Stimulated activated CD8-positive, alpha-beta memory T cell treated with anti-CD3 and anti-CD28 coated beads, Interleukin-12 subunit alpha, Interleukin-12 subunit beta, amount 100 ng/mL, for 24 hours (primary cell): ENCODE data around the gene TENM4.

Experiments used
- DNase-seq: peaks from one replicate; pipeline ENCODE4 v3.0.0-alpha.2; 2020; ENCODE audit errors: extremely low read depth

Gene TENM4

GRCh38 chr11:78812513-78813293, 628.1 kb downstream of the TENM4 start:
- no peak for DNase-seq

DNA sequence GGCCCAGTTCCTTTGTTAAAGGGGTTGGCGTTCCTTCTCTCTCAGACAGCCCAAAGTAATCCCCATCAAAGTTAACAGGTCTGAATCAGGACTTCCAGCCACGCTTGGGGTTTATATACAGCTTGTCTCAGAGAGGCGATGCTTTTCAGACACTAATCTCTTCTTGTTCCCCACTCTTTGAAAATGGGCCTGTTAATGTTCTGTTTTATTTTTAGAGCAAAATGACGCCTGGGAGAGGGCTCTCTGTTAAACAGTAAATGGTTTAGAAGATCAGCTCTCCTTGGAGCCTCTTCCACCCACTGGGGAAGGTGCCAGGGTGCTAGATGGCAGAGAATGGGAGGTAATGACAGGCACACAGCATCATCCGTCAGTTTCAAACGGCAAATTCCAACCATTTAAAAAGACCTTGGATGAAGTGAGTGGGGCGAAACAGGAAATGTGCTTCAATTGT, 630.2 kb downstream of the TENM4 start:
- DNase-seq, result no peak

GRCh38 chr11:78809931-78810541, 630.8 kb downstream of the TENM4 start:
- no peak for DNase-seq

GRCh38 chr11:78808923-78809322, 631.9 kb downstream of the TENM4 start:
- no peak for DNase-seq

- DNase-seq, result no peak
Measured at GRCh38 chr11:78807351-78807750, 633.5 kb downstream of the TENM4 start.

DNA sequence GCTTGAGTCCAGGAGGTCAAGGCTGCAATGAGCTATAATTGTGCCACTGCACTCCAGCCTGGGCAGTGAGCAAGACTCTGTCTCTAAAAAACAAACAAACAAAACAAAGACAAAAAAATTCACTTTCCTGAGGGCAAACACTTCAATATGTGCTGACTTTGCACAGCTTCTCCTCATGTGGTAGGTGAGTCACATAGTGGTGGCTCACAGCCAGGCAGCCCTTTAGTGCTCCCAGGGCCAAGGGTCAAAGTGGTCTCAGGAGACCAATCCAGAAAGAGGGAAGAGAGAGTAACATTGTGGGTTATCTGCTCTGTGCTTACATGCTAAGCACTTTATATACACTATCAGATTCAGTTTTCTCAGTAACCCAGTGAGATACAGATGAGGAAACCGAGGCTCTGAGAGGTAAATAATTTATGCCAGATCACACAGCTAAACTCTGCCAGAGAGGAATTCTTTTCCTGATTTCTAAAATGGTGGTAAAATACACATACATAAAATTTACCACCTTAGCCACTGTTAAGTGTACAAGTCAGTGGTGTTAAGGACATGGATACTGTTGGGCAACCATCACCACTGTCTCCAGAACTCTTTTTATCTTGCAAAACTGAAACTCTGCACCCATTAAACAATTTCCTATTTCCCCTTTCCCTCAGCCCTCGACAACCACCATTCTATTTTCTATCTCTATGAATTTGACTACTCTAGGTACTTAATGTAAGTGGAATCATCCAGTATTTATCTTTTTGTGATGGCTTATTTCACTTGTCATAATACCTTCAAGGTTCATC, 634.4 kb downstream of the TENM4 start:
- no peak for DNase-seq

DNA sequence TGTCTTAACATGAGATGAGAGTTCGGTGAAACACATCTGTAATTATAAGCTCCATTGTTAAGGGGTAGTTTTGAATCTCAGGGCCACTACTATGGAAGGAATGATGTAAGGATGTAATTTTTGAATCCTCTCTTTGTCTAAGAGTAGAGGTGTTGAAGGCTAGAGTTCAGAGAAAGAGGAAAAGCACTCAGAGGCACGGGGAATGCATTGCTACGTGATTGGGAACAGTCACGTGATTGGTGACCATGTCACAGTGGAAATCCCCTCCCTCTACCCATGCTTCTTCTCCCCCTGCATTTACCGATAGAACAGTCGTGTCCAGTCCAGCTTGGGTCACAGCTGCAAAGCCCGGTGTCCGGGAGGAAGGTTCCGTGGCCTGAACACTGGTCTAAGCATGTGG, 635.8 kb downstream of the TENM4 start:
- DNase-seq, result no peak

DNA sequence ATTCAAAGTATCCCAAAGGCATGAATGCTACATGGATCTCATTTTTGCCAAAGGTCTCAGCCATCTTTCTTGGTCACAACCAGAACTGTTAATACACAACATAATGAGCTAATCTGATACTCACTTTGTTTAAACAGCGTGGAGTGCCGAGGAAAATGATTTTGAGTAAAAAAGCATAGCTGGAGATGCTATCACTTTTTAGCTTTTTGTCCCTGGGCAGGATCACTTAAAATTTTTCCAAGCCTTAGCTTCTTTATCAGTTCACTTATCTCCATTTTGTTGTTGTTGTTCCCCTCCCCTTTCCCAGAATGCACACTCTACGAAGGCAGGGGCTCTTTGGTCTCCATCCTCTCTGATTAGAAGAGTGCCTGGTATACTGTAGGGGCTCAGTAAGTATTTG, 636.8 kb downstream of the TENM4 start:
- DNase-seq, result no peak

GRCh38 chr11:78802058-78802761, 638.6 kb downstream of the TENM4 start:
- no peak for DNase-seq

GRCh38 chr11:78801161-78801884, 639.5 kb downstream of the TENM4 start:
- no peak for DNase-seq

DNA sequence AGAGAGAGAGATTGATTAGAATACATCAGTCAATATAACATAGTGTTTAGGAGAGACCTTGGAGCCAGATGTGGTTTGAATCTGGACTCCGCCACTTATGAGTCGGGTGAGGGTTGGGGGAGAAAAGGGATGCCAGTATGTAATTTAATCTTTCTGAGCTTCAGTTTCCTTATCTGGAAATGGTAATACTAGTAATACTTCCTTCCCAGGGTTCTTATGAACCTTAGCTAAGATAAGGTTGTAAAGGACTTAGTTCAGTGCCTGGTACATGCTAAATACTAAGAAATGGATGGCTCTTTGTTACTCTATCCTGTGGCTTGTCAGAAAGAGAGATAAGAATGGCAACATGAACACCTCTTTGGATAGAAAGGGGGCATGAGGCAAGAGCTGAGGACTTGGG, 640.1 kb downstream of the TENM4 start:
- no peak for DNase-seq

GRCh38 chr11:78800096-78800690, 640.6 kb downstream of the TENM4 start:
- no peak for DNase-seq

DNA sequence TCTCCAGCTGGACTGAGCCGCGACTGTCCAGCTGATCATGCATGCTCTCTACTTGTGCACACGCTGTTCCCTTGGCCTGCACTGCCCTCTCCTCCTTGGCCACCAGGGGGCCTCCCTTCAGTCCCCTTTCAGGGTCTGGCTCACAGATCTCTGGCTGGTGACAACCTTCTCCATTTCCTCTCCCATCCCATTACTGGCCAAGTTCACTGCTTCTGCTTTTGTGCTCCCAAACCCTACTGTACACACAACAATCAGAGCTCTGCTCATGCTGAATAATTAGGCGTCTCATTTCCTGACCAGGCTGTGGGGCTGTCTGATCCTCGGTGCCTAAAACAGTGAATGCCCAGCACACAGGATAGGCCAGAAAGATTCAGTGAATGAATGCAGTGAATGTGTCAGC, 642.2 kb downstream of the TENM4 start:
- DNase-seq, result no peak

DNA sequence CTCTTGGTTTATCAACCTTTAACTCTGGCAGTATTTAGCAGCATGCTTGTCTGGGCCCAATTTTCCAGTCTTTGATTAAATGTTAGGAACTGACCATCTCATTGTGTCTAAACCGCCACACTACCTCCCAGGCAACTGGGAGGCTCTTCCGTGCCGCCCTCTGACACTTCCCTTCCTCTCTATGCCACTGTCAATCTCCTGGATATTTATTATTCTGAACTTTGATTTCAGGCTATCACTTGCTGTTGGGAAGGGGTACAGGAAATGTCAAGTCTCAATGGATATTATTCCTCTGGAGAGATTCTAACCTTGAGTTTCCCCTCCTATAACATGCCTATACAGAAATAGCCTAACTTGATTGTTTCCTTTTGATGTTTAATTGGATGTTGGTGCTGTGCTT, 643.3 kb downstream of the TENM4 start:
- DNase-seq, result no peak

DNA sequence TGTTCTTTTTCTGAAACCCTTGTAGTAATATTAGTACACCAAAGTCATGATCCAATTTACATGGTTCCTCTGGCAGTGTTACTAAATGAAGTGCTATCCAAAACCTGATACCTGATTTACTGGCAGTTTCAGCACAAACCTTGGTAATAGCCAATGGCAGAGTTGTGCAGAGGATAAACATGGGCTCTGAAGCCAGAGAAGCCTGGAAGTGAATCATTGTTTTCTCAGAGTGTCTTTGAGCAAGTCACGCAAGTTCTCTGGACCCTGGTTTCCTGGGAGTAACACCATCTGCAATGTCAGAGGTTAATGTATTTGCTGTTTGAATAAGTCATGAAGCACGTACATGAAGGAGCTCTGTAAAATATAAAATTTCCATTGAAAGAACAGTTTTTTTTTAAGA, 643.9 kb downstream of the TENM4 start:
- DNase-seq, result no peak

GRCh38 chr11:78795621-78796261, 645.1 kb downstream of the TENM4 start:
- no peak for DNase-seq

- DNase-seq, result no peak
Measured at GRCh38 chr11:78791964-78792363, 648.9 kb downstream of the TENM4 start.

DNA sequence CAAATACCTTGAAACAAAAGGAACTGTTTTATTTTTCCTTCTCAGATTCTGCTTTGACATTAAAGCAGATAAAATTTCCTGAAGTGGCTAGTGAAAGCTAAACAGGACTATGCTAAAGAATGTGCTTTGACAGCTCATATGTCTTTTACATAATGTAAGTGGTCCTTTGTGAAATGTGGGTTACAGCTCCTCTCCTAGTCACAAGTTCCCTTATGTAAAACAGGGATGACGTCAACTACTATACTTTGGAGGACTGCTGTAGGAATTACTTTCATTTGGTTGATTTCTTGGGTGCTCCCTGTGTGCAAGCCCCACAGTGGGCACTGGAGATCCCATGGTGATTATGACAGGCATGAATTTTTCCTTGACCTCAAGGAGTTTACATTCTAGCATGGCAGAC, 649.6 kb downstream of the TENM4 start:
- no peak for DNase-seq

GRCh38 chr11:78790784-78791183, 650.0 kb downstream of the TENM4 start:
- no peak for DNase-seq

GRCh38 chr11:78789375-78789774, 651.5 kb downstream of the TENM4 start:
- no peak for DNase-seq

- DNase-seq, result no peak
Measured at GRCh38 chr11:78788533-78788932, 652.3 kb downstream of the TENM4 start.
